Measurements from ENCODE around the gene TGFA.

- TF ChIP-seq POLR2A (IDR thresholded peaks at IDR 0.05) (no peak), POLR2AphosphoS5 (IDR thresholded peaks at IDR 0.05) (no peak)
These were observed 49.4 kb upstream of the TGFA start for GRCh38 chr2:70603066-70603465.

Measured in transverse colon (tissue), 3 donors.